Liver (tissue), 9 donors: ENCODE results near the gene NOC2L. TPM values are rescaled to one million over a fixed set of nuclear protein-coding genes. Genes with fewer than 3 reads are reported as not detected.

Experiments used
- DNase-seq: peaks from one replicate; pipeline ENCODE4 v3.0.0-alpha.2; 2017; ENCODE audit warnings: low spot score
- H3K27ac ChIP-seq, 2 donors: one replicate each; pipeline ENCODE4 v1.7.0; 2013; ENCODE audit warnings: inconsistent platforms in 2 of 2, low read length in 2 of 2, control low read depth in 1 of 2, low read depth in 1 of 2, mild to moderate bottlenecking in 1 of 2
- H3K27me3 ChIP-seq, 4 donors: one replicate each; pipeline versions ENCODE4 v1.6.1 to v1.7.0; 2013; ENCODE audit warnings: low read length in 3 of 4, inconsistent platforms in 1 of 4, mild to moderate bottlenecking in 1 of 4, moderate library complexity in 1 of 4; ENCODE audit not compliant: control insufficient read depth in 4 of 4, insufficient read depth in 4 of 4
- H3K36me3 ChIP-seq, 4 donors: one replicate each; pipeline versions ENCODE4 v1.6.1 to v1.7.0; 2013; ENCODE audit warnings: low read length in 3 of 4, mild to moderate bottlenecking in 3 of 4, low read depth in 1 of 4, moderate library complexity in 1 of 4; ENCODE audit not compliant: control insufficient read depth in 4 of 4, insufficient read depth in 3 of 4
- H3K4me1 ChIP-seq, 4 donors: one replicate each; pipeline versions ENCODE4 v1.6.1 to v1.7.0; 2013; ENCODE audit warnings: low read length in 3 of 4, mild to moderate bottlenecking in 3 of 4, moderate library complexity in 1 of 4; ENCODE audit not compliant: control insufficient read depth in 4 of 4, insufficient read depth in 4 of 4
- H3K4me3 ChIP-seq, 3 donors: one replicate each; pipeline versions ENCODE4 v1.6.1 to v1.7.0; 2013; ENCODE audit warnings: low read length in 3 of 3, control low read depth in 1 of 3, low read depth in 1 of 3, mild to moderate bottlenecking in 1 of 3
- H3K9ac ChIP-seq, 2 donors: one replicate each; pipeline ENCODE4 v1.7.0; 2013; ENCODE audit warnings: low read length in 2 of 2, mild to moderate bottlenecking in 2 of 2, moderate library complexity in 2 of 2, control low read depth in 1 of 2, low read depth in 1 of 2
- H3K9me3 ChIP-seq, 4 donors: one replicate each; pipeline versions ENCODE4 v1.6.1 to v1.7.0; 2013; ENCODE audit warnings: low read length in 3 of 4; ENCODE audit not compliant: control insufficient read depth in 4 of 4
- ATF3 ChIP-seq: IDR thresholded peaks from 2 replicates; pipeline ENCODE4 v1.6.1; 2016; ENCODE audit warnings: antibody characterized with exemption
- CTCF ChIP-seq: fragments of 150-350 bp; IDR thresholded peaks from 2 replicates; pipeline ENCODE4 v1.5.1; 2017; ENCODE audit warnings: improper control_type of control experiment, low read depth, low read length; ENCODE audit not compliant: missing input control
- EGR1 ChIP-seq, 2 donors: IDR thresholded peaks; 2 replicates each; pipeline ENCODE4 v1.6.1; 2016 to 2018; ENCODE audit warnings: antibody characterized with exemption in 2 of 2, low read depth in 2 of 2
- FOXA1 ChIP-seq: IDR thresholded peaks from 2 replicates; pipeline ENCODE4 v1.6.1; 2016; ENCODE audit warnings: antibody characterized with exemption
- FOXA2 ChIP-seq: IDR thresholded peaks from 2 replicates; pipeline ENCODE4 v1.6.1; 2016; ENCODE audit warnings: antibody characterized with exemption
- GABPA ChIP-seq, 2 donors: IDR thresholded peaks in 1 of 2; conservative IDR thresholded peaks in 1 of 2; 2 replicates each; pipeline ENCODE4 v1.6.1; 2016; ENCODE audit warnings: antibody characterized with exemption in 2 of 2, mild to moderate bottlenecking in 1 of 2, moderate library complexity in 1 of 2
- HNF4A ChIP-seq, 2 donors: conservative IDR thresholded peaks; 2 replicates each; pipeline ENCODE4 v1.6.1; 2016; ENCODE audit warnings: antibody characterized with exemption in 2 of 2, mild to moderate bottlenecking in 2 of 2
- HNF4G ChIP-seq: IDR thresholded peaks from 2 replicates; pipeline ENCODE4 v1.6.1; 2016; ENCODE audit warnings: antibody characterized with exemption
- JUND ChIP-seq, 2 donors: IDR thresholded peaks; 2 replicates each; pipeline ENCODE4 v1.6.1; 2016; ENCODE audit warnings: antibody characterized with exemption in 2 of 2
- MAX ChIP-seq: IDR thresholded peaks from 2 replicates; pipeline ENCODE4 v1.6.1; 2016; ENCODE audit warnings: antibody characterized with exemption
- NR2F2 ChIP-seq: IDR thresholded peaks from 2 replicates; pipeline ENCODE4 v1.6.1; 2016; ENCODE audit warnings: antibody characterized with exemption
- RAD21 ChIP-seq, 2 donors: IDR thresholded peaks; 2 replicates each; pipeline ENCODE4 v1.6.1; 2016; ENCODE audit warnings: antibody characterized with exemption in 2 of 2, mild to moderate bottlenecking in 2 of 2
- REST ChIP-seq: IDR thresholded peaks from 2 replicates; pipeline ENCODE4 v1.6.1; 2016; ENCODE audit warnings: antibody characterized with exemption, mild to moderate bottlenecking
- RXRA ChIP-seq, 2 donors: IDR thresholded peaks; 2 replicates each; pipeline ENCODE4 v1.6.1; 2017 to 2018; ENCODE audit warnings: antibody characterized with exemption in 2 of 2, mild to moderate bottlenecking in 1 of 2
- SP1 ChIP-seq: IDR thresholded peaks from 2 replicates; pipeline ENCODE4 v1.6.1; 2018; ENCODE audit warnings: antibody characterized with exemption, mild to moderate bottlenecking
- TAF1 ChIP-seq: conservative IDR thresholded peaks from 2 replicates; pipeline ENCODE4 v1.6.1; 2016; ENCODE audit warnings: antibody characterized with exemption, mild to moderate bottlenecking
- YY1 ChIP-seq: IDR thresholded peaks from 2 replicates; pipeline ENCODE4 v1.6.1; 2016; ENCODE audit warnings: antibody characterized with exemption, mild to moderate bottlenecking
- ZBTB33 ChIP-seq: IDR thresholded peaks from 2 replicates; pipeline ENCODE4 v1.6.1; 2016; ENCODE audit warnings: antibody characterized with exemption
- WGBS: extraction: QIAGEN DNeasy Blood & Tissue Kit; methylation state at CpG from one replicate; pipeline ENCODE4 v1.1.7; 2013; 5-methylcytosine and 5-hydroxymethylcytosine counted together
- polyA plus RNA-seq, 2 donors: library from polyadenylated mRNA; stranded (reverse) in 1 of 2; unstranded in 1 of 2; fragments of 200-250 nt in 1 of 2; fragments of >200 nt in 1 of 2; fragmentation: Nextera tagmentation in 1 of 2; extraction: Ambion mirVana in 1 of 2; gene quantifications; one replicate each; pipeline versions ENCODE4 v1.2.1 to v1.2.3, GENCODE V29; 2013 to 2015
- total RNA-seq, 2 donors: library from RNA; depleted of rRNA; stranded (reverse); fragments of >200 nt; gene quantifications; one replicate each; pipeline ENCODE4 v1.2.3, GENCODE V29; 2014
- donor health status: healthy.
- donor health status: healthy.
- donor health status: healthy.
- donor health status: healthy.
- donor health status: healthy.

Gene NOC2L
- total and polyA plus RNA-seq, 4 donors, result 17.1 to 34.5 (median 30.0) TPM

GRCh38 chr1:927234-927633 lies 31.8 kb downstream of the NOC2L start:
- Histone ChIP-seq H3K9ac (no peak overlapping the region), H3K36me3 (no peaks in the 10 kb centered on the region), H3K4me3 (no peak overlapping the region), H3K27ac (no peak overlapping the region), H3K4me1 (peaks cover 8 to 37% (median 20%) of the 10 kb centered on the region in 4 donors), H3K9me3 (no peaks in the 10 kb centered on the region), H3K27me3 (peaks cover 0 to 3% (median 3%) of the 10 kb centered on the region in 4 donors)
- DNase-seq, result no peak
- no peak for TF ChIP-seq ZBTB33
- no peak for TF ChIP-seq JUND (IDR thresholded peaks at IDR 0.05)
- no peak for TF ChIP-seq RXRA (IDR thresholded peaks at IDR 0.05)
- no peak for TF ChIP-seq FOXA1
- TF ChIP-seq CTCF, result no peak
- TF ChIP-seq GABPA (IDR thresholded peaks at IDR 0.05 in 1 of 2, conservative IDR thresholded peaks at IDR 0.05 in 1 of 2), result no peak
- no peak for TF ChIP-seq RAD21 (IDR thresholded peaks at IDR 0.05)
- TF ChIP-seq FOXA2, result no peak
- no peak for TF ChIP-seq HNF4A (conservative IDR thresholded peaks at IDR 0.05)
- 62% methylated on average over 9 of the region's 9 CpGs for WGBS

GRCh38 chr1:925561-926421 lies 33.3 kb downstream of the NOC2L start:
- TF ChIP-seq MAX, result no peak
- TF ChIP-seq CTCF, result no peak
- TF ChIP-seq ATF3, result no peak
- no peak for TF ChIP-seq RXRA (IDR thresholded peaks at IDR 0.05)
- TF ChIP-seq FOXA2, result no peak
- no peak for TF ChIP-seq EGR1 (IDR thresholded peaks at IDR 0.05; ENCODE audit: low read depth in 2 of 2)
- no peak for TF ChIP-seq HNF4A (conservative IDR thresholded peaks at IDR 0.05)
- no peak for TF ChIP-seq YY1
- no peak for TF ChIP-seq ZBTB33
- no peak for TF ChIP-seq NR2F2
- TF ChIP-seq TAF1, result no peak
- no peak for TF ChIP-seq SP1
- TF ChIP-seq REST, result no peak
- TF ChIP-seq JUND (IDR thresholded peaks at IDR 0.05), result no peak
- no peak for TF ChIP-seq HNF4G
- TF ChIP-seq RAD21 (IDR thresholded peaks at IDR 0.05), result no peak
- no peak for TF ChIP-seq FOXA1
- TF ChIP-seq GABPA (IDR thresholded peaks at IDR 0.05 in 1 of 2, conservative IDR thresholded peaks at IDR 0.05 in 1 of 2), result no peak
- H3K27me3 ChIP-seq, result peaks cover 0 to 3% (median 3%) of the 10 kb centered on the region in 4 donors
- H3K4me3 ChIP-seq, result peak overlapping the region in 1 of 3 donors; percentile 61
- H3K4me1 ChIP-seq, result peaks cover 9 to 38% (median 23%) of the 10 kb centered on the region in 4 donors
- no peaks in the 10 kb centered on the region for H3K36me3 ChIP-seq
- H3K9me3 ChIP-seq, result no peaks in the 10 kb centered on the region
- no peak for DNase-seq
- H3K9ac ChIP-seq, result no peak overlapping the region
- 12% methylated on average over 65 of the region's 65 CpGs for WGBS
- H3K27ac ChIP-seq, result no peak overlapping the region
